Epithelial cell of esophagus (primary cell): Measurements from ENCODE around the gene TRHDE.

Experiments used
- DNase-seq: peaks from one replicate; pipeline ENCODE4 v3.0.0; 2010; ENCODE audit warnings: low read depth
- H3K4me3 ChIP-seq: 2 replicates; pipeline ENCODE4 v1.5.1; 2011; ENCODE audit warnings: mild to moderate bottlenecking, low read length, control low read depth
- TF ChIP-seq, protein P1 (sequence below): IDR thresholded peaks from 2 replicates; pipeline ENCODE4 v1.5.1; 2011; ENCODE audit warnings: low read depth, mild to moderate bottlenecking, low read length, control low read depth, inconsistent platforms; ENCODE audit not compliant: insufficient read depth; ENCODE audit errors: missing control alignments

TRHDE gene

GRCh38 chr12:72323881-72324280 is 51.7 kb downstream of the TRHDE start:
- H3K4me3 ChIP-seq: no peak overlapping the region
- TF ChIP-seq, protein P1, sequence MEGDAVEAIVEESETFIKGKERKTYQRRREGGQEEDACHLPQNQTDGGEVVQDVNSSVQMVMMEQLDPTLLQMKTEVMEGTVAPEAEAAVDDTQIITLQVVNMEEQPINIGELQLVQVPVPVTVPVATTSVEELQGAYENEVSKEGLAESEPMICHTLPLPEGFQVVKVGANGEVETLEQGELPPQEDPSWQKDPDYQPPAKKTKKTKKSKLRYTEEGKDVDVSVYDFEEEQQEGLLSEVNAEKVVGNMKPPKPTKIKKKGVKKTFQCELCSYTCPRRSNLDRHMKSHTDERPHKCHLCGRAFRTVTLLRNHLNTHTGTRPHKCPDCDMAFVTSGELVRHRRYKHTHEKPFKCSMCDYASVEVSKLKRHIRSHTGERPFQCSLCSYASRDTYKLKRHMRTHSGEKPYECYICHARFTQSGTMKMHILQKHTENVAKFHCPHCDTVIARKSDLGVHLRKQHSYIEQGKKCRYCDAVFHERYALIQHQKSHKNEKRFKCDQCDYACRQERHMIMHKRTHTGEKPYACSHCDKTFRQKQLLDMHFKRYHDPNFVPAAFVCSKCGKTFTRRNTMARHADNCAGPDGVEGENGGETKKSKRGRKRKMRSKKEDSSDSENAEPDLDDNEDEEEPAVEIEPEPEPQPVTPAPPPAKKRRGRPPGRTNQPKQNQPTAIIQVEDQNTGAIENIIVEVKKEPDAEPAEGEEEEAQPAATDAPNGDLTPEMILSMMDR: no peak
- no peak for DNase-seq

DNA sequence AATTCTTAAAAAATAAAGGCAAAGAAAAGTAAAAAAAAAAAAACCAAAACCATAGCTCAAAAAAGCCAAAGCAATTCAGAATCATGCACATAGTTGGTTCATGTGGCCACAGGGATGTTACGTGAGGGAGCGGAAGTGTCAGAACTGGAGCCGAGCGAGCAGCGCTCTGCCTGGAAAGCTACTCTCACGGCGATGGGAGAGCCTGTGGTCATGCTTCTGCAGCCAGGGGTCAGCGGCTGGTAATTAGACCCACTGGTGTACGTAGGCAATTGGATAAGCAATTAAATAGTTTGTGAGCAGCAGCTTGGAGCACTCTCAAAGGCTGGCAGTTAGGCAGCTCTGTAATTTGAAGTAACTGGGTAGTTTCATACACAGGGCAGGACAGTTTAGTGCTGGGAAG is 58.1 kb downstream of the TRHDE start:
- TF ChIP-seq, protein P1: no peak
- no peak for DNase-seq
- H3K4me3 ChIP-seq: no peak overlapping the region

DNA sequence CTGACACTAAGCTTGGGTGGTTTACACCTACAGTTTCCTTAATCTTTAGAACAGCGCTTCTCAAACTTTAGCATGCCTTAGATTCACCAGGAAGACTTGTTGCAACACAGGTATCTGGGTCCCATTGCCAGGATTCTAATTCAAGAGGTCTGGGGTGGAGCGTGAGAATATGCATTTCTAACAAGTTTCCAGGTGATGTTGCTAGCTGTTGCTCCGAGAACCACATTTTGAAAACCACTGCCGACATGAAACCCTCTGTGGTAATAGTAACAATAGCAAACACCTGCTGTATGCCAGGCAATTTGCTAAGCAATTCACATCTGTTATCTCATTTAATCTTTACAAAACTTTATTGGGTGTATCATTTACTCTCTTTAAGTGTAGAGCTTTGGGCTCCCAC is 58.6 kb downstream of the TRHDE start:
- H3K4me3 ChIP-seq: no peak overlapping the region
- TF ChIP-seq, protein P1: no peak
- DNase-seq: no peak

DNA sequence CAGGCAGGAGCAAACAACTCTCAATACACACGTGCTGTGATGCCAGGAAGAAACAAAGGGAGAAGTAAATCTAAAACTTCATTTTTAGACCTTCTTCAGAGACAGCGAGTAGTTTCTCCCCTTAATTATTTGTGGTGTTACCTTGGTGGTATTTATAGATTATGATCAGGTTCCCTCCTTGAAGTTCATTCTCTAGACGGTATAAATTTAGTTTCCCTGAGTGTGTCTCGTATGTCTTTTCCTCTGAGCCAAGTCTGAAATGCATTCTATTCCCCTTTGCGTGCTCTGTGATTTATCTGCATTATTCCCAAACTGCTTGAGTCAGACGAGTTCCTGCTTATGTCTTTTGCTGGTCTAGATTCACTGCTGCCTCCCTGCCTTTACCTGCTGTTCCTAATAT is 65.2 kb downstream of the TRHDE start:
- TF ChIP-seq, protein P1: no peak
- H3K4me3 ChIP-seq: no peak overlapping the region
- no peak for DNase-seq

GRCh38 chr12:72337946-72338345 is 65.8 kb downstream of the TRHDE start:
- no peak for DNase-seq
- TF ChIP-seq, protein P1: no peak
- no peak overlapping the region for H3K4me3 ChIP-seq

DNA sequence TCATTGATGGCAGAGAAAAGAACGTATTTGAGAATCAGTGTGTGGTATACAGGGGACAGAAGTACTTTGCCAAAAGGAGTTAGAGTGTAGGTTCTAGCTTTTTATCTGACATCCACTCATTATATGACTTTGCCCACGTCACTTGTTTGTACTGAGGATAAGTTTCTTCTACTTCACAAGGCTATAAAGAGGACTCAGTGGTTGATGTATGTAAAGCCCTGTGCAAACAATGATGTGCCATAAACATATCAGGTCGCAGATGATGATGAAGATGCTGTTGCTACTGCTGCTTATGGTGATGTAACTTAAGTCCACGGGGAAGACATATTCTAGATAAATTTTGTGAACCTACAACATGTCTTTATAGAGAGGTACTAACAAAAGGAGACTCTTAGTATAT is 66.3 kb downstream of the TRHDE start:
- TF ChIP-seq, protein P1: no peak
- H3K4me3 ChIP-seq: no peak overlapping the region

GRCh38 chr12:72346363-72346944 is 74.3 kb downstream of the TRHDE start:
- TF ChIP-seq, protein P1: peak; percentile 63
- DNase-seq: peak; percentile 77
- H3K4me3 ChIP-seq: no peak overlapping the region

More for the DNA sequence above, 66.3 kb downstream of the TRHDE start:
- DNase-seq: no peak
